LNCaP clone FGC (cell line): Measurements from ENCODE around the gene PRODH2.
"Not testable (repeated sequence)": the region's sequence is repeated elsewhere in the genome, so short reads cannot be mapped to it uniquely, and the experiment has no call there.

Experiments used
- DNase-seq: peaks from one replicate; pipeline ENCODE4 v3.0.0-alpha.2; 2011; ENCODE audit warnings: low read depth
- H3K4me3 ChIP-seq: 2 replicates; pipeline ENCODE4 v1.5.1; 2011; ENCODE audit warnings: mild to moderate bottlenecking, low read depth, low read length, control low read depth
- TF ChIP-seq, protein P1 (sequence below): IDR thresholded peaks from 2 replicates; pipeline ENCODE4 v1.5.1; 2012; ENCODE audit warnings: mild to moderate bottlenecking; ENCODE audit not compliant: control insufficient read depth, insufficient read depth; ENCODE audit errors: extremely low read depth

Gene PRODH2

DNA sequence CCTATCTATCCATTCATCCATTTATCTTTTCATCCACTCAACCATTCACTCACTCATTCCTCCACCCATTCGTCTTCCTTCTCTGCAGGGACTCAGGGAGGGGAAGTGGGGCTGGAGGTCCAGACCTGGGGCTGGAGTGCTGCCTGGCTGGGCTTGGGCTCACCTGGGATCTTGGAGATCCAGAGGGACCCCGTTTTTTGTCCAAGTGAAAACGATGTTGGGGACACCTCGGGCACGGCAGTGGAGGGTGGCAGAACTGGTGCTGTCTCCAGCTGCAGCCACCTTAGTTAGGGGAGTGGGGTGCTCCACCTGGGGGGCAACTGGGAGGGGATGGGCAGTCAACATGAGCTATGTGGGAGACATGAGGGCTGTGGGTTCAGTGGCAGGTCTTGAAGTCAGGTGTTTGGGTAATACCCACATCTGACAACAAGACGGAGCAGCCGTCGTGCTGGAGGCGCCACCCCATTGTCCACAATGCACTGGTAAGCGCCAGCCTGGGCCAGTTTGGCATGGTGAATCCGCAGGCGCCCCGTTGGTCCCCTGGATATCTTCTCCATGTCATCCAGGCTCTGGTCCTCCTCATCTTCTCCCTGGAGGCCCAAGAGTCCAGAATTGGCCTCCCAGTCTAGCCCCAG is 29.4 kb upstream of the PRODH2 start:
- TF ChIP-seq, protein P1, sequence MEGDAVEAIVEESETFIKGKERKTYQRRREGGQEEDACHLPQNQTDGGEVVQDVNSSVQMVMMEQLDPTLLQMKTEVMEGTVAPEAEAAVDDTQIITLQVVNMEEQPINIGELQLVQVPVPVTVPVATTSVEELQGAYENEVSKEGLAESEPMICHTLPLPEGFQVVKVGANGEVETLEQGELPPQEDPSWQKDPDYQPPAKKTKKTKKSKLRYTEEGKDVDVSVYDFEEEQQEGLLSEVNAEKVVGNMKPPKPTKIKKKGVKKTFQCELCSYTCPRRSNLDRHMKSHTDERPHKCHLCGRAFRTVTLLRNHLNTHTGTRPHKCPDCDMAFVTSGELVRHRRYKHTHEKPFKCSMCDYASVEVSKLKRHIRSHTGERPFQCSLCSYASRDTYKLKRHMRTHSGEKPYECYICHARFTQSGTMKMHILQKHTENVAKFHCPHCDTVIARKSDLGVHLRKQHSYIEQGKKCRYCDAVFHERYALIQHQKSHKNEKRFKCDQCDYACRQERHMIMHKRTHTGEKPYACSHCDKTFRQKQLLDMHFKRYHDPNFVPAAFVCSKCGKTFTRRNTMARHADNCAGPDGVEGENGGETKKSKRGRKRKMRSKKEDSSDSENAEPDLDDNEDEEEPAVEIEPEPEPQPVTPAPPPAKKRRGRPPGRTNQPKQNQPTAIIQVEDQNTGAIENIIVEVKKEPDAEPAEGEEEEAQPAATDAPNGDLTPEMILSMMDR, result no peak
- H3K4me3 ChIP-seq, result no peak overlapping the region
- no peak for DNase-seq

DNA sequence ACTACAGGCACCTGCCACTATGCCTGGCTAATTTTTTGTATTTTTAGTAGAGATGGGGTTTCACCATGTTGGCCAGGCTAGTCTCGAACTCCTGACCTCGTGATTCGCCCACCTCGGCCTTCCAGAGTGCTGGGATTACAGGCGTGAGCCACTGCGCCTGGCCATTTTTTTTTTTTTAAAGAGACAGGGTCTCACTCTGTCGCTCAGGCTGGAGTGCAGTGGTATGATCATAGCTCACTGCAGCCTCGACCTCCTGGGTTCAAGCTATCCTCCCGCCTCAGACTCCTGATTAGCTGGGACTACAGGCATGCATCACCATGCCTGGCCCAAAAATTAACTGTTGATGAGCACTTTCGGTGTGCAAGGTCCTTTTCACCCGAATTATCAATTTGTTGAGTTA is 23.5 kb upstream of the PRODH2 start:
- H3K4me3 ChIP-seq, DNase-seq: not testable (repeated sequence)

DNA sequence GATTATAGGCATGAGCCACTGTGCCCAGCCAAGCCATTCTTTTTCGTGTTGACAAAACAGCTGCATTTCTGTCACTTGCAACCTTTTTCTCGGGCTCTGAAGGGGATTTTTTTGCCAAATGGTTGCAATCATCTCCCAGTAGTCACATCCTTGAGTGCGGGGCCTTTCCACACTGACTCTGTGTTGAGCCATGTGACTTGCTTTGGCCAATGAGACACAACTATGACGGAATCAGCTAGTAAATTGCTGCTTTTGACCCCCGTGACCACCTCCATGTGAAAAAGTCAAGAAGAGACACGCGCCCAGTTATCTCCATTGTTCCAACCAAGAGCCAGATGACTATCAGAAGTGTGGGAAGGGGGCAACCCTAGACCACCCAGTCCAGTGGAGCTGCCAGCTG is 21.3 kb upstream of the PRODH2 start:
- TF ChIP-seq, protein P1, result no peak

DNA sequence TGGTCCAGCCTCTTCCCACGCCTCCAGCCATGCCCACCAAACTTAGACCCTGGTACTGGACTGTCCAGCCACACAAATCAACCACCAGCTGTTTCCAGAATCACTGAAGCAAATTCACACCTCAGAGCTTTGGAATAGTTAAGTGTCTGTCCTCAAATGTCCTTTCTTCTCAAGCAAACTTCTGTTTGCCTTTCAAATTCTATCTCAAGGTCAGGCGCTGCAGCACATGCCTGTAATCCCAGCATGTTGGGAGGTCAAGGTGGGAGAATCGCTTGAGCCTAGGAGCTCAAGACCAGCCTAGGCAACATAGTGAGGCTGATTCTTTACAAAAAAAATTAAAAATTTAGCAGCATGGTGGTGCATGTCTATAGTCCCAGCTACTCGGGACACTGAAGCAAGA is 19.4 kb upstream of the PRODH2 start:
- H3K4me3 ChIP-seq, result no peak overlapping the region
- no peak for DNase-seq
- TF ChIP-seq, protein P1, result no peak

More for the DNA sequence above, 21.3 kb upstream of the PRODH2 start:
- no peak for DNase-seq
- no peak overlapping the region for H3K4me3 ChIP-seq

DNA sequence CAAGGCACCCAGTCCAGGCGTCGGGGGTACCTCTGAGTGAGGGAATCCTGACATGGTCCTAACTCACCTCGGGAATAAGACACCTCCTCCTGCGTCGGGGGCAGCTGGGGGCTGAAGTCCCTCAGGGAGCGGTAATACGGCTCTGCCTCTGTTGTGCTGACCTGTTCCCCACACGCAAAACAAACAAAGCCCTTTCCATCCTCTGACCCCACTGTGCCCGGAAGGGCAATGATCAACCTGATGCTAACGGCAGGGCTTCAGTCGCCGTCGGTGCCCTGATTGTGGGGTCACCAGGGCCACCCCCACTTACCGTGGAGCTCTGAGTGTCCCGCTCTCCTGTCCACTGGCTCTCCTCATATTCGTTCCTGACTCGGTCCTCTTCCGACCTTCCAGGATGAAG is 18.3 kb upstream of the PRODH2 start:
- no peak for DNase-seq
- TF ChIP-seq, protein P1, result no peak
- H3K4me3 ChIP-seq, result no peak overlapping the region

DNA sequence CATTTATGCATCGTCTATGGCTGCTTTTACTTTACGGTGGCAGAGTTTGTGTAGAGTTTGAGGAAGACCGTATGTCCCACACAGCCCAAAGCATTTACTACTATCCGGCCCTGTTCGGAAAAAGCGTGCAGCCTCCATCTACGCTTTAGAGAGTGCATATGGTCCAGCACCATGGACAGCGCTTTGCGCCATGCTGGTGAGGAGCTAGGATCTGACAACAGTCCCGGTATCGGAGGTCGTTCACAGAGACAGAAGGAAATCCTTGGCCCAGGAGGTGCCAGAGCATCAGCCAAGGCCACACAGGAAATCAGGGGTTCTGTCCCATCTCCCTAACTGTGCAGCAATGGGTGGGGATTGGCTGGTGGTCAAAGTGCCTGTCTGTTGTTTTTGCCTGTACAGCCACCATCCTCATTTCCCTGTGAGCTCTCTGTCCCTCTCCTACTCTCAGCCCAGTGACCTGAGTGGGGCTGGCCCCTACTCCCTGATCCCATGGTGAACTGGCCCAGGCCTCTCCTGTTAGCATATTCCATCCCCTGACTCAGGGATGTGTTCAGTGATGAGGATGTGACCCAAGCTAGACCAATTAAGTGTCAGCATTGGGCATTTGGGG is 16.2 kb upstream of the PRODH2 start:
- TF ChIP-seq, protein P1, result no peak
- no peak overlapping the region for H3K4me3 ChIP-seq
- DNase-seq, result no peak

DNA sequence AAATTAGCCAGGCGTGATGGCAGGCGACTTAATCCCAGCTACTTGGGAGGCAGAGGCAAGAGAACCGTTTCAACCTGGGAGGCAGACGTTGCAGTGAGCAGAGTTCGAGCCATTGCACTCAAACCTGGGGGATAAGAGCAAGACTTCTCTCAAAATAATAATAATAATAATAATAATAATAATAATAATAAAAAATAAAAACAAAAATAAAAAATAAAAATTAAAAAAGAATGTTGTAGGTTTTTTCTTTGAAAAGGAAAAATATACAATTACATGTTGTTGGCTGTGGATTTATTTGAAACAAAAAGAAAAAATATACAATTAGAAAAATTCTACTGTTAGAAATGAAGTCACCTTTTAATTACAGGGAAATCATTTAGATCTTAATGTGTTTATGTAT is 11.5 kb upstream of the PRODH2 start:
- TF ChIP-seq, protein P1, result no peak
- DNase-seq, result no peak
- no peak overlapping the region for H3K4me3 ChIP-seq
